GM21576 (cell line): ENCODE results near the gene PINLYP.

Experiments
- ATAC-seq: cut with Tn5 transposase; IDR thresholded peaks from one replicate; pipeline ENCODE4 v1.9.1; 2021; ENCODE audit warnings: mild to moderate bottlenecking, moderate library complexity; ENCODE audit not compliant: unreplicated experiment

The PINLYP gene

GRCh38 chr19:43626838-43627237 lies 51.2 kb downstream of the PINLYP start:
- ATAC-seq, result no peak

- ATAC-seq, result no peak
These were observed 53.2 kb downstream of the PINLYP start for GRCh38 chr19:43628646-43629326.

GRCh38 chr19:43631491-43631890 lies 55.9 kb downstream of the PINLYP start:
- ATAC-seq, result no peak
